ENCODE results near the gene LMCD1. TPM values are rescaled to one million over a fixed set of nuclear protein-coding genes. Genes with fewer than 3 reads are reported as not detected.

Gene LMCD1
- total and polyA plus RNA-seq, 2 experiments from 2014 or later, result 22.9 to 27.7 TPM

- no peak overlapping the region for H3K4me3 ChIP-seq
- no peak for TF ChIP-seq CTCF (IDR thresholded peaks at IDR 0.05; ENCODE audit: low read depth, low read length)
- no peaks in the 10 kb centered on the region for H3K4me1 ChIP-seq (ENCODE audit: low read depth)
- H3K27me3 ChIP-seq, result no peaks in the 10 kb centered on the region
- no peaks in the 10 kb centered on the region for H3K9me3 ChIP-seq (ENCODE audit: low read depth)
- no peak for DNase-seq (ENCODE audit: low read depth in 1 of 2, low spot score in 1 of 2)
- H3K36me3 ChIP-seq, result no peaks in the 10 kb centered on the region
- H3K27ac ChIP-seq, result no peak overlapping the region
These were observed 13.2 kb upstream of the LMCD1 start for GRCh38 chr3:8488411-8488810.

GRCh38 chr3:8488877-8489276, 12.7 kb upstream of the LMCD1 start:
- no peaks in the 10 kb centered on the region for H3K27me3 ChIP-seq
- TF ChIP-seq CTCF (IDR thresholded peaks at IDR 0.05; ENCODE audit: low read depth, low read length), result no peak
- H3K9me3 ChIP-seq (ENCODE audit: low read depth), result no peaks in the 10 kb centered on the region

GRCh38 chr3:8489278-8489792, 12.3 kb upstream of the LMCD1 start:
- no peak for TF ChIP-seq CTCF (IDR thresholded peaks at IDR 0.05; ENCODE audit: low read depth, low read length)
- no peak for DNase-seq (ENCODE audit: low read depth in 1 of 2, low spot score in 1 of 2)
- Histone ChIP-seq H3K9me3 (ENCODE audit: low read depth) (no peaks in the 10 kb centered on the region), H3K4me3 (no peak overlapping the region), H3K4me1 (ENCODE audit: low read depth) (no peaks in the 10 kb centered on the region), H3K27ac (no peak overlapping the region), H3K36me3 (no peaks in the 10 kb centered on the region), H3K27me3 (no peaks in the 10 kb centered on the region)

More at GRCh38 chr3:8488877-8489276, 12.7 kb upstream of the LMCD1 start:
- Histone ChIP-seq H3K36me3 (no peaks in the 10 kb centered on the region), H3K27ac (no peak overlapping the region), H3K4me3 (no peak overlapping the region), H3K4me1 (ENCODE audit: low read depth) (no peaks in the 10 kb centered on the region)
- DNase-seq (ENCODE audit: low read depth in 1 of 2, low spot score in 1 of 2), result no peak

GRCh38 chr3:8490079-8490552, 11.5 kb upstream of the LMCD1 start:
- DNase-seq (ENCODE audit: low read depth in 1 of 2, low spot score in 1 of 2), result peak in 1 of 2 donors; percentile 81
- Histone ChIP-seq H3K4me3 (no peak overlapping the region), H3K36me3 (no peaks in the 10 kb centered on the region), H3K4me1 (ENCODE audit: low read depth) (no peaks in the 10 kb centered on the region), H3K27ac (no peak overlapping the region), H3K27me3 (no peaks in the 10 kb centered on the region), H3K9me3 (ENCODE audit: low read depth) (no peaks in the 10 kb centered on the region)
- no peak for TF ChIP-seq CTCF (IDR thresholded peaks at IDR 0.05; ENCODE audit: low read depth, low read length)

- H3K36me3 ChIP-seq, result no peaks in the 10 kb centered on the region
- H3K9me3 ChIP-seq (ENCODE audit: low read depth), result no peaks in the 10 kb centered on the region
- no peak overlapping the region for H3K4me3 ChIP-seq
- DNase-seq (ENCODE audit: low read depth in 1 of 2, low spot score in 1 of 2), result no peak
- no peak overlapping the region for H3K27ac ChIP-seq
- H3K4me1 ChIP-seq (ENCODE audit: low read depth), result no peaks in the 10 kb centered on the region
- no peak for TF ChIP-seq CTCF (IDR thresholded peaks at IDR 0.05; ENCODE audit: low read depth, low read length)
- no peaks in the 10 kb centered on the region for H3K27me3 ChIP-seq
These were observed 10.1 kb upstream of the LMCD1 start for GRCh38 chr3:8491271-8492144.

Measured in cardiac muscle cell (in vitro differentiated cells and primary cell).